Measurements from ENCODE around the gene RAB12.

DNA sequence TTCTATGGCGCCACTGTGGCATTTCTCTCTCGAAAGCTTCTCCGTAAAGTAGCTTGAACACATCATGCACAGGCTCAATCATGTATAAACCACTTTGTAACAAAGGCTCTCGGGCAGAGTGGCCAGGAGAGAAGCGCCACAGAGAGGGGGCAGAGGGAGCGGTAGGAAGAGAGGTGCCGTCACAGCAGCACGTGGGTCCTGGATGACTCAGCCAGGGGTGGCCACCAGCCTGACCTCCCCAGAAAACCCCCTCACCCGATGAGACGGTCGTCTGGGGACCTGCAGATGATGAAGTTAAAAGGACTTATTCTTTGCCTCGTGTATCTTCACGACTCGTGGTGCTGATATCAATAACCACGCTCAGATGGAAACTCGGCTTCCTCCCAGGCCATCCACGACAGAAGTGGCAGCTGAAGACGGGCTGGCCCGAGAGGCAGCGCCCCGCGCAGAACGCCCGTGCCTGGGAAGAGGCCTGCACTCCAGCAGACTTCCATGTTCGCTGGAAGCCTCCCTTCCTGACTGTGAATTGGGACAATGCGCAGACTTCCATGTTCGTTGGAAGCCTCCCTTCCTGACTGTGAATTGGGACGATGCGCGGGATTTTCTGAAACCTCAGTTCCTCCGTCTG lies 49.7 kb downstream of the RAB12 start:
- TF ChIP-seq, protein P1, sequence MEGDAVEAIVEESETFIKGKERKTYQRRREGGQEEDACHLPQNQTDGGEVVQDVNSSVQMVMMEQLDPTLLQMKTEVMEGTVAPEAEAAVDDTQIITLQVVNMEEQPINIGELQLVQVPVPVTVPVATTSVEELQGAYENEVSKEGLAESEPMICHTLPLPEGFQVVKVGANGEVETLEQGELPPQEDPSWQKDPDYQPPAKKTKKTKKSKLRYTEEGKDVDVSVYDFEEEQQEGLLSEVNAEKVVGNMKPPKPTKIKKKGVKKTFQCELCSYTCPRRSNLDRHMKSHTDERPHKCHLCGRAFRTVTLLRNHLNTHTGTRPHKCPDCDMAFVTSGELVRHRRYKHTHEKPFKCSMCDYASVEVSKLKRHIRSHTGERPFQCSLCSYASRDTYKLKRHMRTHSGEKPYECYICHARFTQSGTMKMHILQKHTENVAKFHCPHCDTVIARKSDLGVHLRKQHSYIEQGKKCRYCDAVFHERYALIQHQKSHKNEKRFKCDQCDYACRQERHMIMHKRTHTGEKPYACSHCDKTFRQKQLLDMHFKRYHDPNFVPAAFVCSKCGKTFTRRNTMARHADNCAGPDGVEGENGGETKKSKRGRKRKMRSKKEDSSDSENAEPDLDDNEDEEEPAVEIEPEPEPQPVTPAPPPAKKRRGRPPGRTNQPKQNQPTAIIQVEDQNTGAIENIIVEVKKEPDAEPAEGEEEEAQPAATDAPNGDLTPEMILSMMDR (IDR thresholded peaks at IDR 0.05; ENCODE audit: low read depth, low read length, poor library complexity, severe bottlenecking), result no peak
- no peak for TF ChIP-seq EZH2phosphoT487 (IDR thresholded peaks at IDR 0.05; ENCODE audit: borderline replicate concordance, low read length)

All from DOHH2 (cell line).